ENCODE data around the gene WHRN. TPM values are rescaled to one million over a fixed set of nuclear protein-coding genes. Genes with fewer than 3 reads are reported as not detected.

WHRN gene
- polyA plus RNA-seq, 1 donor from 2014 or later, result 2.5 TPM

DNA sequence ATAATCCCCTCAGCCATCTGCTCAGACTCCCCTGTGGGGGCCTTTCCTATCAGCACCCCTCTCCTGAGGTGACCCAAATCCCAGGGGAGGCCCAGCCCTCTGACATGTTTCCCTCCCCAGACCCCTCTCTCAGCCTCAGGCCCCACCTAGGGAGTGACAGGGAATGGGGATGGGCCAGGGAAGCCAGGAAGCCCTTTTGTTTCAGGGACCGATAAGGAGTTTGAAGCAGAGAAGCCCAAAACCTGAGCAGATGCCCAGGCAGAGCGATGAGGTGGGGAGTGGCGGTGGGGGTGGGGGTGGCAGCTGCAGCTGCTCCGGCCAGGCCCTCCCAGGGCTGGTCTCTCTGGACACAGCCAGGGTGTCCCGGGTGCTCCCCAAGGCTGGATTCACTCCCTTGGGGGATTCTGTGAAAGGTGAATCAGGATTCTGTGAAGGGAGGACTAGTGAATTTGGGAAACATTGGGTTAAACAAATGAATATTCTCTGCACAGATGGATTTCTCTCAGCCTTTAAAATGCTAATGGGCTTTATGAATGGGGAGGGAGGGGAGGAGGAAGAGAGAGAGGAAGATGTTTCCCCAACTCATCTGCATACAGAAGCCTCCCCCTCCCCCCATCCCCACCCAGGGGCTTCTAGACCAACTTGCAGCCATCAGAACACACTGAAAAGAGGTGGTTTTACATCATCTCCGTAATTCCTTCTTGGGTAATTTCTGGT lies 134.9 kb downstream of the WHRN start:
- no peak overlapping the region for H3K4me2 ChIP-seq (ENCODE audit: low read length)
- H3K27ac ChIP-seq (ENCODE audit: low read length), result no peak overlapping the region
- no peak overlapping the region for H2AFZ ChIP-seq (ENCODE audit: low read depth, low read length)
- no peak overlapping the region for H3K9ac ChIP-seq (ENCODE audit: low read length)
- no peak overlapping the region for H3K4me3 ChIP-seq (ENCODE audit: low read length)
- H3K9me2 ChIP-seq (ENCODE audit: insufficient read depth, low read length), result no peaks in the 10 kb centered on the region
- no peaks in the 10 kb centered on the region for H4K20me1 ChIP-seq (ENCODE audit: insufficient read depth)
- H3K9me3 ChIP-seq (ENCODE audit: low read length), result no peaks in the 10 kb centered on the region
- no peaks in the 10 kb centered on the region for H3K36me3 ChIP-seq (ENCODE audit: insufficient read depth, low read length)
- H3F3A ChIP-seq (ENCODE audit: insufficient read depth, low read length, poor library complexity, severe bottlenecking), result no peaks in the 10 kb centered on the region
- H3K79me2 ChIP-seq (replicated peaks; ENCODE audit: insufficient read depth, low read length), result no peaks in the 10 kb centered on the region
- TF ChIP-seq EP300 (conservative IDR thresholded peaks at IDR 0.05; ENCODE audit: poor library complexity, severe bottlenecking) (no peak), SMC3 (conservative IDR thresholded peaks at IDR 0.05; ENCODE audit: poor library complexity) (no peak), POLR2AphosphoS5 (IDR thresholded peaks at IDR 0.05) (no peak), EZH2 (IDR thresholded peaks at IDR 0.05; ENCODE audit: borderline replicate concordance, insufficient read depth, low read length, poor library complexity, severe bottlenecking) (no peak), TAF1 (IDR thresholded peaks at IDR 0.05; ENCODE audit: low read depth) (no peak), MXI1 (conservative IDR thresholded peaks at IDR 0.05; ENCODE audit: poor library complexity, severe bottlenecking) (no peak), RAD21 (conservative IDR thresholded peaks at IDR 0.05) (no peak)
- TF ChIP-seq, protein P1, sequence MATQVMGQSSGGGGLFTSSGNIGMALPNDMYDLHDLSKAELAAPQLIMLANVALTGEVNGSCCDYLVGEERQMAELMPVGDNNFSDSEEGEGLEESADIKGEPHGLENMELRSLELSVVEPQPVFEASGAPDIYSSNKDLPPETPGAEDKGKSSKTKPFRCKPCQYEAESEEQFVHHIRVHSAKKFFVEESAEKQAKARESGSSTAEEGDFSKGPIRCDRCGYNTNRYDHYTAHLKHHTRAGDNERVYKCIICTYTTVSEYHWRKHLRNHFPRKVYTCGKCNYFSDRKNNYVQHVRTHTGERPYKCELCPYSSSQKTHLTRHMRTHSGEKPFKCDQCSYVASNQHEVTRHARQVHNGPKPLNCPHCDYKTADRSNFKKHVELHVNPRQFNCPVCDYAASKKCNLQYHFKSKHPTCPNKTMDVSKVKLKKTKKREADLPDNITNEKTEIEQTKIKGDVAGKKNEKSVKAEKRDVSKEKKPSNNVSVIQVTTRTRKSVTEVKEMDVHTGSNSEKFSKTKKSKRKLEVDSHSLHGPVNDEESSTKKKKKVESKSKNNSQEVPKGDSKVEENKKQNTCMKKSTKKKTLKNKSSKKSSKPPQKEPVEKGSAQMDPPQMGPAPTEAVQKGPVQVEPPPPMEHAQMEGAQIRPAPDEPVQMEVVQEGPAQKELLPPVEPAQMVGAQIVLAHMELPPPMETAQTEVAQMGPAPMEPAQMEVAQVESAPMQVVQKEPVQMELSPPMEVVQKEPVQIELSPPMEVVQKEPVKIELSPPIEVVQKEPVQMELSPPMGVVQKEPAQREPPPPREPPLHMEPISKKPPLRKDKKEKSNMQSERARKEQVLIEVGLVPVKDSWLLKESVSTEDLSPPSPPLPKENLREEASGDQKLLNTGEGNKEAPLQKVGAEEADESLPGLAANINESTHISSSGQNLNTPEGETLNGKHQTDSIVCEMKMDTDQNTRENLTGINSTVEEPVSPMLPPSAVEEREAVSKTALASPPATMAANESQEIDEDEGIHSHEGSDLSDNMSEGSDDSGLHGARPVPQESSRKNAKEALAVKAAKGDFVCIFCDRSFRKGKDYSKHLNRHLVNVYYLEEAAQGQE (IDR thresholded peaks at IDR 0.05; ENCODE audit: borderline replicate concordance), result no peak
- TF ChIP-seq, protein P2, sequence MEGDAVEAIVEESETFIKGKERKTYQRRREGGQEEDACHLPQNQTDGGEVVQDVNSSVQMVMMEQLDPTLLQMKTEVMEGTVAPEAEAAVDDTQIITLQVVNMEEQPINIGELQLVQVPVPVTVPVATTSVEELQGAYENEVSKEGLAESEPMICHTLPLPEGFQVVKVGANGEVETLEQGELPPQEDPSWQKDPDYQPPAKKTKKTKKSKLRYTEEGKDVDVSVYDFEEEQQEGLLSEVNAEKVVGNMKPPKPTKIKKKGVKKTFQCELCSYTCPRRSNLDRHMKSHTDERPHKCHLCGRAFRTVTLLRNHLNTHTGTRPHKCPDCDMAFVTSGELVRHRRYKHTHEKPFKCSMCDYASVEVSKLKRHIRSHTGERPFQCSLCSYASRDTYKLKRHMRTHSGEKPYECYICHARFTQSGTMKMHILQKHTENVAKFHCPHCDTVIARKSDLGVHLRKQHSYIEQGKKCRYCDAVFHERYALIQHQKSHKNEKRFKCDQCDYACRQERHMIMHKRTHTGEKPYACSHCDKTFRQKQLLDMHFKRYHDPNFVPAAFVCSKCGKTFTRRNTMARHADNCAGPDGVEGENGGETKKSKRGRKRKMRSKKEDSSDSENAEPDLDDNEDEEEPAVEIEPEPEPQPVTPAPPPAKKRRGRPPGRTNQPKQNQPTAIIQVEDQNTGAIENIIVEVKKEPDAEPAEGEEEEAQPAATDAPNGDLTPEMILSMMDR (IDR thresholded peaks at IDR 0.05; ENCODE audit: poor library complexity, severe bottlenecking), result no peak
- H3K27me3 ChIP-seq (ENCODE audit: insufficient read depth, low read depth, low read length), result no peaks in the 10 kb centered on the region

DNA sequence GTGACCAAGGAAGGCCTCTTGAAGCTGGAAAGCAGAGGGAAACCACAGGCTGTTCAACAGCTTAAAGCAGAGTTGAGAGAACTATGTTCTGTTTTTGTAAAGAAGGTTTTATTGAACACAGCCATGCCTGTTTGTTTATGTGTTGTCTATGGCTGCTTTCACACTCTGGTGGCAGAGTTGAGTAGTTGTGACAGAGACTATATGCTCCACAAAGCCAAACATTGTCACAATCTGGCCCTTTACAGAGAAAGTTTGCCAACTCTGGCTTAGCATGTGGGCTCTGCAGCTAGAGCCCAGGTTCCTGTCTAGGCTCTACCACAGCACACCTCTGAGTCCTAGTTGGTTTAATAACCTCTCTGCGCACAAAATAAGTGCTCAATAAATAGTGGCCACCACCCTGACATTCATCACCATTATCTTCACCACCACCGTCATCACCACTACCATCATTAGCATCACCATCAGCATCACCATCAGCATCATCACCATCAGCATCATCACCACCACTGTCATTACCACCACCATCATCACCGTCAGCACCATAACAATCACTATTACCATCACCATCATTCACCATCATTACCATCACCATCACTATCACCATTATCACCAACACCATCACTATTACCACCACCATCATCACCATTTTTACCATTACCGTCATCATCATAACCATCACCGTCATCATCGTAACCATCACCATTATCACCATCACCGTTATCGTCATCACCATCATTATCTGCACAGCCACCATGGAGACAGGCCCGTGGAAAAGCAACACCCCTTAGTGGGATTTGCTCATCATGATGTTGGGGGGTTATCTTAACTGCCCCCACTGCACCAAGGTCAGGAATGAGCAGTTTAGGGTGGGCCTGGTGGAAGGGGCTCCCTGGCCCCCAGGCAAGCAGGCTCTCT lies 135.8 kb downstream of the WHRN start:
- Histone ChIP-seq H2AFZ (ENCODE audit: low read depth, low read length) (no peak overlapping the region), H3K27me3 (ENCODE audit: insufficient read depth, low read depth, low read length) (no peaks in the 10 kb centered on the region), H3K36me3 (ENCODE audit: insufficient read depth, low read length) (no peaks in the 10 kb centered on the region), H3K79me2 (replicated peaks; ENCODE audit: insufficient read depth, low read length) (no peaks in the 10 kb centered on the region), H3K9ac (ENCODE audit: low read length) (no peak overlapping the region), H3K4me3 (ENCODE audit: low read length) (no peak overlapping the region), H3K4me2 (ENCODE audit: low read length) (no peak overlapping the region), H4K20me1 (ENCODE audit: insufficient read depth) (no peaks in the 10 kb centered on the region), H3F3A (ENCODE audit: insufficient read depth, low read length, poor library complexity, severe bottlenecking) (no peaks in the 10 kb centered on the region), H3K27ac (ENCODE audit: low read length) (no peak overlapping the region), H3K9me2 (ENCODE audit: insufficient read depth, low read length) (no peaks in the 10 kb centered on the region), H3K9me3 (ENCODE audit: low read length) (no peaks in the 10 kb centered on the region)
- no peak for TF ChIP-seq MXI1 (conservative IDR thresholded peaks at IDR 0.05; ENCODE audit: poor library complexity, severe bottlenecking)
- TF ChIP-seq RAD21 (conservative IDR thresholded peaks at IDR 0.05), result no peak
- TF ChIP-seq SMC3 (conservative IDR thresholded peaks at IDR 0.05; ENCODE audit: poor library complexity), result no peak
- TF ChIP-seq TAF1 (IDR thresholded peaks at IDR 0.05; ENCODE audit: low read depth), result no peak
- no peak for TF ChIP-seq EP300 (conservative IDR thresholded peaks at IDR 0.05; ENCODE audit: poor library complexity, severe bottlenecking)
- no peak for TF ChIP-seq POLR2AphosphoS5 (IDR thresholded peaks at IDR 0.05)
- TF ChIP-seq, protein P1 (IDR thresholded peaks at IDR 0.05; ENCODE audit: borderline replicate concordance), result no peak
- TF ChIP-seq, protein P2 (IDR thresholded peaks at IDR 0.05; ENCODE audit: poor library complexity, severe bottlenecking), result no peak
- TF ChIP-seq EZH2 (IDR thresholded peaks at IDR 0.05; ENCODE audit: borderline replicate concordance, insufficient read depth, low read length, poor library complexity, severe bottlenecking), result no peak

Data from neural cell (in vitro differentiated cells).